ENCODE data around the gene FGFBP3. TPM values are rescaled to one million over a fixed set of nuclear protein-coding genes. Genes with fewer than 3 reads are reported as not detected.

The FGFBP3 gene, protein sequence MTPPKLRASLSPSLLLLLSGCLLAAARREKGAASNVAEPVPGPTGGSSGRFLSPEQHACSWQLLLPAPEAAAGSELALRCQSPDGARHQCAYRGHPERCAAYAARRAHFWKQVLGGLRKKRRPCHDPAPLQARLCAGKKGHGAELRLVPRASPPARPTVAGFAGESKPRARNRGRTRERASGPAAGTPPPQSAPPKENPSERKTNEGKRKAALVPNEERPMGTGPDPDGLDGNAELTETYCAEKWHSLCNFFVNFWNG
- 0.34 and 0.56 TPM in 2 replicates for total RNA-seq

DNA sequence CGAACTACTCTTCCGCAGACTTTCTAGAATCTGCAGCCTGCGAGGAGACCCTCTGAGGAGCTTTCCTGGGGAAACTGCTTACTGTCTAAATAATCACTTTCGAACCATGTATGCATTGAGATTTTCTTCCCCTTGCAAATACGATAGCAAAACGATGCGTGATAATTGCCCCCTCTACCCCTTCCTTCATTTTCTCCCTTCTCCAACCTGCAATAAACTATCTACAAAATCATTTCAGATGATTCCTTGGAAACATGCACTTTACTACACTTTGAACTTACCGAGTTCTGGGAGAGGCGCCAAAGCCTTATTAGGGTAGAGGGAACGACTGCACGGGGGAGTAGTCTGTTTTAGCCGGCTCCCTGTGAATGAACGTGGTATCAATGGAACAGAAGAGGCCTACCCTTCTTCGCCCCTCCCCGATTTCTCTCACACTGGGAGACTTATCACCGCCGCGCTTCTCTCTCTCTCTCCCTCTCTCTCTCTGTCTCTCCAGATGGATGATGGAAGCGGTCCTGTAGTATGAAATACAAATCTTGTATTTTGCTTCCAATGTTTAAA, at the start of gene FGFBP3:
FGFBP3 (minus strand) TSS at position 370 of the 561 bp plus-strand sequence. CDS start 517 bp downstream, outside the sequence.
- peak; percentile 19 for DNase-seq

DNA sequence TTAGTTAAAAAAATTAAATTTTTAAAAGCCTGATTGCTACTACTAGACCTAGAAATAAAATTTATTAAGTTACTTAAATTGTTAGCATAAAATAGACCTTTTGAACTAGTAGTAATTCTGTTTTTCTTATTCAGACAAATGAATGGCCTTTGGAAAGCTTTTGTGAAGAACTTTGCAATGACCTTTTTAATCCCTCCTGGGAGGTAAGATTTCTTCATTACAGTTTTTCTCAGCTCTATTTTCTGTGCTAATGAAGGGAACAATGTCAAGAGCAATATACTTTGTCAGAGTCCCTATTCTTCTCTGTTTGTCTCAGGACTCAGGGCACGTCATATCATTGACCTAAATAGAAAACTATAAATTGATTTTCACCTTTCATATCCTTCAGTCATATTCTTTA, 47.8 kb upstream of the FGFBP3 start:
- DNase-seq: no peak

DNA sequence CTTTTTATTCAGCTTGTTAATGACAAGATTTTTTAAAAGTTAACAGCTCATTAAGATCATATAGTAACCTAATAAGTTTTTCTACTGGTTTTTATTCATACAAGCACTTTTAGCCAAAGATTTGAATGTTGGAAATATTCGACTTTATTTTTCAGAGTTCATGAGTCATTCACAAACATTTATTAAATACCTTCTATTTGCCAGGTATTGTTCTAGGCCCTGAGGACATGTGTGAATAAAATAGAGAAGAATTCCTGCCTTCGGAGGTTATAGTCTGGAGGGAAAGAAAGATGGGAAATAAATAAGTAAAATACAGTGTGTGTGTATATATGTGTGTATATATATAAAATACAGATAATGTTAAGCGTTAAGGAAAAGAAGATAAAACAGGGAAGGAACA, 45.8 kb upstream of the FGFBP3 start:
- DNase-seq: peak; percentile 9

DNA sequence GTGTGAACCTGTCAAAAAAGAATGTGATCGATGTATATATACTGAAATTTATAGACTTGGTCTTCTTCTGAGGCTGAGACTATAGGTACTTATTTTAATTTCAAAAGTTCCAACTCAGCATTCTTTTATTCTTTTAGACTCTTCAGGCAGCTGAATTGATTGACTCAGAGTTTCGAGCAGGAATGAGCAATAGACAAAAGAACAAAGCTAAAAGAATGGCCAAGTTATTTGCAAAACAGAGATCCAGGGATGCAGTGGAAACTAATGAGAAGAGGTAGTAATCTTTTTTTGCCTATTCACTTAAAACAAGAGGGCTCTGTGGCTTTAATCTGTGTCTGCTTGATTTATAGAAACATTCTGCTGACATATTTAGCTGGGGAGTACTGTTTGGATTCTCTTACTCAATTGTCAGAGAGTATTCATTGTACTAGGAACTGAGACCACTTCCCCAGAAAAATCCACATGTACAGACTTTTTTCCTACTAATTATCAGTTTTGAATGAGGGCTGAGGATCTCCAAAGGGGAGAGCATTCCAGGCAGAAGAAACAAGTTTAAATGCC, 44.4 kb upstream of the FGFBP3 start:
- no peak for DNase-seq

DNA sequence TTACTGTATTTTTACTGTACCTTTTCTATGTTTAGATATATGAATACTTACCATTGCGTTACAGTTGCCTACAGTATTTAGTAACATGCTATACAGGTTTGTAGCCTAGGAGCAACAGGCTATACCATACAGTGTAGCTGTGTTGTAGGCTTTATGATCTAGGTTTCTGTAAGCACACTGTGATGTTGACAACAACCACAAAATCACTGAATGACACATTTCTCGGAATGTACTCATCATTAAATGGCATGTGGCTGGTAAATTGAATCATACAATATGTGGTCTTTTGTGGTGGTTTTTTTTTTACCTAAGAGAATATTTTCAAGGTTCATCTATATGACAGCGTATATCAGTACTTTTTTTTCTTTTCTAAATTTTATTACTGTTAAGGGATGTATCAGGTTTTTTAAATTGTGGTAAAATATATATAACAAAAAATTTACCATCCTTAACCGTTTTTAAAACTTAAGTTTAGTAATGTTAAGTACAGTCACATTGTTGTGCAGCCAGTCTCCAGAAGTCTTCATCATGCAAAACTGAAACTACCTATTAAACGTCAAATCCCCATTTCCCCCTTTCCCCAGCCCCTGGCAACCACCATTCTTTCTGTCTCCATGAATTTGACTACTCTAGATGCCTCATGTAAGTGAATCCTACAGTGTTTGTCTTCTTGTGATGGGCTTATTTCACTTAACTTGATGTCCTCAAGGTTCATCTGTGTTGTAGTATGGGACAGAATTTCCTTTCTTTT, 35.8 kb upstream of the FGFBP3 start:
- DNase-seq: no peak

DNA sequence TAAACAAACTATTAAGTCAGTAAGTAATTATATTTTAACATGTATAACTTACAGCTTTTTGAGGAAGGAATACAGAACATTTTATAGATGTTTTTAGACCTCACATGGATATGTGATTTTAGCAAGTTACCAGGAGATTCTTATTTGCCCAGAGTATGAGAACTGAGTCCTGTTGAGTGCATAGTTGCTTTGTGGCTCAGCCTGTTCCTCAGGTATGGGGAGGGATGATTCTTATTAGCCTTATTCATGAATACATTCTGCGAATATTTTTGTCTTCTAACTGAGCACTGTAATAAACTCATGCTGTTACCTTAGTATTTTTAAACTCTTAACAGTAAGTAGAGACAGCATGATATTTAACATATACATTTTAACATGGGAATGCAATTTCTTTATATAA, 32.1 kb upstream of the FGFBP3 start:
- DNase-seq: no peak

DNA sequence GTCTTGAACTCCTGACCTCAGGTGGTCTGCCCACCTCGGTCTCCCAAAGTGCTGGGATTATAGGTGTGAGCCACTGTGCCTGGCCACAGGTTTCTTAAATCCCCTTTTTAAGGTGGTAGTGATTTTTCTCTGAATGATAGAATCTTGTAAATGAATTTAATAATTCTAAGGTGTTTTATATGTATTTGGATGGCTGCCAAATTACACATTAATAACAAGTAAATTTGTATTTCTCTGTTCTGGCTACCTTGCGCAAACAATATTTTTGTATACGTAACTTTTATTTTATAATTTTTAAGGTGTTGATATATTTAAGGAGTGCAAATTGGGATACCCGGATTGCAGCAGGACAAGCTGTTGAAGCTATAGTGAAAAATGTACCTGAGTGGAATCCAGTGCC, 30.4 kb upstream of the FGFBP3 start:
- DNase-seq: no peak

DNA sequence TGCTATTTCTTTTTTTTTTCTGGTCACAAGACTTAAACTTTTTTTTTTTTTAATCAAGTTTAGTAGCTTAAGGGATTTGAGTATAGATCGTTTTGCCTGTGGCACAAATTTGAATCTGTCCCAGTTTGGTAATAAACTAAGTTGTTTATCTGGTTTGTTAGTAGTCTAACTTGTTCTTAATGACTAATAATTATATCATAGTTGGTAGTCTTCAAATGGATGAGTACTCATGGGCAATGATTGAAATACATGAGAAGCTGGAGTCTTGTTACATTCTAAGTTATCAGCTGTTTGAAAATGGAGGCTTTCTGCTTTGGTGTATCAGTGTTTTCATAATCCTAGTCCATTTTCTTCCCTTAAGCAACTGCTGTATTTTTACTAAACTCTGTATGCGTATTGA, 26.6 kb upstream of the FGFBP3 start:
- DNase-seq: no peak

DNA sequence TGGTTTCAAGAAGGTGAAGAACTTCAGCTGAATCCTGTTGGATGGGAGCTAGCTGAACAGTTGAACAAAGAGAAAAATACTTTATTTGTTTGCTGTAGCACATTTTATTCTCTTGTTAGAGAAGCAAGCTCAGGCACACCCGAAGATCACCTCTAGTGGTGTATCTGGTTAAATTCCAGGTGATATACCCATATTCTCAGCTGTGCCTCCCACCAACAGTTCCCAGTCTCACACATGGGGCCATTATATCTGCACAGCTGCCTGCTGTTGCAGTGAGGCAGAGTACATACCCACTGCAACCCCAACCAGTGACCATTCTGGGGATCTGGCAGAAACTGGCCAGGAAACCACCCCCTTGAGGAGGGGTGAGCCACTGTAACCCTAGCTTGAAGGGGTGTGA, 23.5 kb upstream of the FGFBP3 start:
- no peak for DNase-seq

DNA sequence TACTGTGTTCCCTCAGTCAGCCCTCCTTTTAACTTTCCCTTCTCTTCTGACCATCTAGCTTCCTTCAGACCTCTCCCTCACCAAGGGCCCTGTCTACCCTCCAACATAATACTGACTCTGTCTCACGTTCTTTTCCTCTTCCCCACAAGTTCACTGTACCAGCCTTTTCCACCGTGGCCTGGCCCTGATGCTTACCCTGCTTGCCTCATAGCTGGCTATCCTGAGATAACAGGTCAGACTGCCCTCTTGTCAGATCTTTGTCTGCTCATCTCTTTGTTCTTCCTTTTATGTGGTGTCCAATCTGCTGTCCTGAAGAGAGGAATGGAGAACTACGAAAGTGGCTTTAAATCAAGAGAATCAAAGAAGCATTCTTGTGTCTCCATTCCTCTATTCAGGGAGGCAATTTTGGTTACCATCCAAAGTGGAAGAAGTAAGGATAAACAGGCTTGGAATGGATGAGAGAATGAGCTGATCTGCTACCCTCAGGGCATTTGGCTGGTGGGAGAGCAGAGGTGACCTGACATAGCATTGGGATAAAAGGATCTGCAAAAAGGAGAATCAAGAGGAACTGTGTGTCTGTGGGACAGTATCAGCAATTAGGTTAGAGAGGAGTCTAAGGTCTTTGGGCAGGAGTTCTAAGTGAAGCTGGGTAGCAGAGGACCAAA, 22.4 kb upstream of the FGFBP3 start:
- no peak for DNase-seq

DNA sequence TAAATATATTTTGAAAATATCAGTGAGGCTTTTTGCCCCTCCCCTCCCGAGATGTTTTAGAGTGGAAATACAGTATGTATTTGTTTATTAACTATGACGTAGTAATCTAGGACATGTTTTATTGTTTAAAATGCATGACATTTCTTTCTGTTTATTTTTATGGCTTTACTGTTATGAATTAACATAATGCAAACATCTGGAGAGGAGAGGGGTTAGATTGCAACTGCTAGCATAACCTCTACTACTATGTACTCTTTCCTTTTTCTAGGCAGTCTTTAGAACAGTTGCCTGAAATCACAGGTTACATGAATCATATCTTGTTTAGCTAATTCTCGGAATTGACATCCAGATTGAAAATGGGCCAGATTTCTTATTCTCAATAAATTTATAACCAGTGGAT, 21.7 kb upstream of the FGFBP3 start:
- no peak for DNase-seq

DNA sequence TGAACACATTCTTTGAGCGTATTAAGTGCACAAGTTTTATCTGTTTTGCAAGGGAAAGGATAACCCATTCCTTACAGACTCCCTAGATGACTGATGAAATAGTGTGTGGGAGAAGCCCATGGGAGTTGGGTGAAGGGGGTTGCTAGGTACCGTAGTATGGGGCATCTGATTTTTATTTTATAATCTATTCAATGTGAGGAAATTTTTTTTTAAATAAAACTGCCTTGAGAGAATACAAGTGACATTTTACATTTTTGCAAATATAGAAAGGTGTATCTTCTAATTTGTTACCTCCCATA, 15.7 kb upstream of the FGFBP3 start:
- DNase-seq: no peak

DNA sequence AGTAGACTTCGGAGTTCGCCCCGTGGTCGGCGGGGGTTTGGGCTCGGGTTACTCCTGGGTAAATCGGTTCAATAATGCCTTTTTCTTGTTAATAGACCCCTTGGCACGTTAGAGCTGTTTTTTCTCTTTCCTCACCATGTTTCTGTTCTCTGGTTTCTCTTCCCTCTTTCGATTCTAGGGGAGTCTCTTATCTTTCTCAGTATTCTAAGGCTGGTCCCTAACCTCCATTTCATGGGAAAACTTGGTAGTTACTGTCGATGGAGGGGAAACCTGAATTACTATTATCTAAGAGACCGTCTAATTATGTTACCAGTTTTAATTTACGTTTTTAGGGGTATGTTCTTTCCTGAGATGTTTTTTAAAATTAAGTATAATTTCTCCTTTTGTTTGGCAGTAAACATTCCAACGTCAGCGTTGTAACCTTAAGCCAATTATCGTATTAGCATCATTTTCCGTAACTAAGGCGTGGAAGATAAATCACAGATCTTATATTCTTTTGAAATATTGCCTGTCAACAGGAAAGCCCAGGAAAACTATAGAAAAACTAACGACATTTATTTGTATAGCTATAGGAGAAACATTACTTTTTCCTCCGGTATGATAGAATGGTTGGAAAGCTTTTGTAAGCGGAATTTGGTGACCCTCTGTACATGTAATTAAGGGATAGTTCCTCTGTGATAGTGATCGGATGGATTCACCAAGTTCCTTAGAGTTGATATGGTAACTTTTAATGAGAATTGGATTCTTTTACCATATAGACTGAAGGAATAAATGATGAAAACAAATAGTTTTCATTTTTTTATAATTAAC, 15.1 kb upstream of the FGFBP3 start:
- peak; percentile 40 for DNase-seq

DNA sequence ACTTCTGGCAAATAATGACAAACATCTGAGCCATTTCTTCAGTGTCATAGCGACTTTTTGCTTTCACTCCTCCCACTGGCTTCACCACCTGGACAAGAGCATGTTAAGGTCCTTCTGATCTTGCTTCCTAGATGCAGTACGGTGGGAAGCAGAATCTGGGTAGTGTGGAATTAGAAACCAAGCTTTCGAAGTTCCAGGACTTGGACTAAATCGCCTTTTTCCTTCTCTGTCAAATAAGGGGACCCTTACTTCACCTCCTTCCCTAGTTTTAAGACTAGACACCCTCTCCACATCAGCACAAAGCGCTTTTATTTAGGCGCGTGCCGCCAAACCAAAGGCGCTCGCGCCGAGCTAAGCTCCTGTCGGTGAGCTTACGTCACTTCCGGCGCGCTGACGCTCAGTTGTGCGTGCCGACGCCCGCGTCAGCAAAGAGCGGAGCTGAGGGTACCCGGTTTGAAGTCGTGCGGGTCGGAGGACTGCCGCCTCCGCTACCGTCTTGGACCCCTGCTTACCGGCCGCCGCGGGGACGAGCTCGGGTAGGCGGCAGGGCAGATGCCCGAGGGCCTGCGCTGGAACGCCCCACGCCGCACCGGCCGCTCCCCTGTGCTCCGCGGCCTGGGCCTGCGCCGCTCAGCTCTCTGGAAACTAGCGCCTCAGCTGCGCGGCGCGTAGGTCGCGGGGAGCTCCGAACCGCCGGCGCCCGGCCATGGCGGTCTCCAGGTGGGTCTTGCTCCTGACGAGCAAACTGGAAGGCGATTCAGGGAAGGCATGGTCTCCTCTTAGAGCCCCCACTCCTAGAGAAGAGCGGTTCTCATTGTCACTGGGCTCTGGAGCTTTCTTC, 14.3 kb upstream of the FGFBP3 start, which contains the start of gene BTAF1:
BTAF1 (plus strand) TSS at position 400 of the 841 bp plus-strand sequence; CDS start at position 707, 307 bp downstream.
- DNase-seq: peak; percentile 97

DNA sequence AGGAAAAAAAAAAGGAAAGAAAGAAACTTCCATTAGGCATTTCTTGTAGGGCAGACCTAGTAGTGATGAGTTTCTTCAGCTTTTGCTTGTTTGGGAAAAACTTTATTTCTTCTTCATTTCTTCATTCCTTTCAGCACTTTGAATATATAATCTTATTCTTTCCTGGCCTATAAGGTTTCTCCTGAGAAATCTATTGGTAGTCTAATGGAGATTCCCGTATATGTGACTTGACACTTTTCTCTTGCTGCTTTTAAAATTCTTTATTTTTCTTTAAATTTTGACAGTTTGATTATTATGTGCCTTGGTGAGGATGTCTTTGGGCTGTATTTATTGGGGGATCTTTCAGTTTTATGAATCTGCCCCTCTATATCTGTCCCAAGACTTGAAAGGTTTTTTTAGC, 10.4 kb upstream of the FGFBP3 start:
- no peak for DNase-seq

DNA sequence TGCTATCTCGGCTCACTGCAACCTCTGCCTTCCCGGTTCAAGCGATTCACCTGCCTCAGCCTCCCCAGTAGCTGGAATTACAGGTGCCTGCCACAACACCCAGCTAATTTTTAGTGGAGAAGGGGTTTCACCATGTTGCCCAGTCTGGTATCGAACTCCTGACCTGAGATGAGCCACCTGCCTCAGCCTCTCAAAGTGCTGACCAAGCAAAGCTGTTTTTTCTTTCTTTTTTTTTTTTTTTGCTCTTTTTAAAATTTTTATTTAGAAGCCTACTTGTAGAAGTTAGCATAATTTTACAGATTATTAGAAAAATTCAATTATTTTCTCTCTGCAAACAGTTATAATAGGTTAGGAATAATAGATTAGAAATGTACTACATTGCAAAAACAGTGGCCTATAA, 1.2 kb upstream of the FGFBP3 start:
- DNase-seq: no peak

DNA sequence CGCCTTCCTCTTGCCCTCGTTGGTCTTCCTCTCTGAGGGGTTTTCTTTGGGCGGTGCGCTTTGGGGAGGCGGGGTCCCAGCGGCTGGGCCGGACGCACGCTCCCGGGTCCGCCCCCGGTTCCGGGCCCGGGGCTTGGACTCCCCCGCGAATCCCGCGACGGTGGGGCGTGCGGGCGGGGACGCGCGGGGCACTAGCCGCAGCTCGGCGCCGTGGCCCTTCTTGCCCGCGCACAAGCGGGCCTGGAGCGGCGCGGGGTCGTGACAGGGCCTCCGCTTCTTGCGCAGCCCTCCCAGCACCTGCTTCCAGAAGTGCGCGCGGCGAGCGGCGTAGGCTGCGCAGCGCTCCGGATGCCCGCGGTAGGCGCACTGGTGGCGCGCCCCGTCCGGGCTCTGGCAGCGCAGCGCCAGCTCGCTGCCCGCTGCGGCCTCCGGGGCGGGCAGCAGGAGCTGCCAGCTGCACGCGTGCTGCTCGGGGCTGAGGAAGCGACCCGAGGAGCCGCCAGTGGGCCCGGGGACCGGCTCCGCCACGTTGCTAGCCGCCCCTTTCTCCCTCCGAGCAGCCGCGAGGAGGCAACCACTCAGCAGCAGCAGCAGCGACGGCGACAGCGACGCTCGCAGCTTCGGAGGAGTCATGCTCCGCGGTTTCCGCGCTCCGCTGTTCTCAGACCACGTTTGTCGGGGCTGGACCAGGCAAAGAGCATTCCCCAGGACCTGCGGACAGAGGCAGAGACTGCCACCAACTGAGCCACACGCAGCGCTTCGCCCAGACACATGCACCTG, 759 bp downstream of the FGFBP3 start:
- DNase-seq: peak; percentile 82

DNA sequence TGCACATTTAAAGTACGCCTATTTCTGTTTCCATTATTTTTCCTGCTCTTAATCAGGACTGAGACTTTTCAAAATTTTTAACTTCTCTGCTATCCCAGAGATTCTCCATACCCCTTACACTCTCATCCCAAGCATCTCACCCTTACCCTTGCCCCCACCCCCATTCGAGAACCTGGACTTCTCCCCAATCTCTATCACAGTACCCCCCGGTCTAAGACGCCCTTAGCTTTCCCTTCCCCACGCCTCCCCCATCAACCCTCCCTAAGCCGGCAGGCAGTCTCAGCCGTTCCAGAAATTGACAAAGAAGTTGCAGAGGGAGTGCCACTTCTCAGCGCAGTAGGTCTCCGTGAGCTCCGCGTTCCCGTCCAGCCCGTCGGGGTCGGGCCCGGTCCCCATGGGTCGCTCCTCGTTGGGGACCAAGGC, 1.4 kb downstream of the FGFBP3 start:
- DNase-seq: no peak

DNA sequence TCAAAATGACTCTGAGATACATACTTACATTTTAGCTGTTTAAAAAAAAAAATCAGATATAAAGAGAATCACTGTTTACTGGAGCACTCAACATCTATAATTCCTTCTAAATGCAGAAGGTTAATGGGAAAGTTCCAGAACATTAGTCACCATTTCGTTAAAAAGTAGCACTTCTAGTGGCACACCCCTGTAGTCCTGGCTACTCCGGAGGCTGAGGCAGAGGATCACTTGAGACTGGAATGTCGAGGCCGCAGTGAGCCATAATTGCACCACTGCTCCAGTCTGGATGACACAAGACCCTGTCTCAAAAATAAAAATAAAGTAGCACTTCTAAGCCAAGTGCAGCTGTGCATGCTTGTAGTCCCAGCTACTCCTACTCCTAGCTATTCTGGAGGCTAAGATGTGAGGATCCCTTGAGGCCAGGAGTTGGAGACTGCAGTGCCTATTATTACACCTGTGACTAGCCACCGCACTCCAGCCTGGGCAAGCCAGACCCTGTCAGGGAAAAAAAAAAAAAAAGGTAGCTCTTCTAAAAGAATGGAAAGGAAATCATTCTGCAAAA, 2.2 kb downstream of the FGFBP3 start:
- DNase-seq: no peak
